ENCODE measurements around the gene TSHZ2.

DNA sequence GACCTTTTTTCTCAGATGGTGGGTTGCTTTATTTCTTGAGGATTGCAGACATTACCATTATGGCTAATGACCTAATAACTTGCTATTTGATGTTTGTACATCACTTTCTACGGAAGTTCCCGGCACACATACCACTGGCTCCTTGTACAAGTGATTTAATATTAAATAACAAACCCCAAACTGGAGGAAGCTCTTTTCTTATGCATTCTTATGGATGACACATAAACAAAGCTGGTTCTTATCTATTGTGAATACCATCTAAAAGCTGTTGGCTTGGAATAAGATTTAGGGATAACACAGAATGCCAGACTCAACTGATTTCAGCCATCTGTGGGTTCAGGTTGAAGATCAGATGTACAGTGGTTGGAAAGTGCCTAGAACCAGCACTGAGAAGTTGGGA, 272.6 kb downstream of the TSHZ2 start:
- TF ChIP-seq FOXM1 (IDR thresholded peaks at IDR 0.05; ENCODE audit: borderline replicate concordance), result no peak
- TF ChIP-seq, protein P1, sequence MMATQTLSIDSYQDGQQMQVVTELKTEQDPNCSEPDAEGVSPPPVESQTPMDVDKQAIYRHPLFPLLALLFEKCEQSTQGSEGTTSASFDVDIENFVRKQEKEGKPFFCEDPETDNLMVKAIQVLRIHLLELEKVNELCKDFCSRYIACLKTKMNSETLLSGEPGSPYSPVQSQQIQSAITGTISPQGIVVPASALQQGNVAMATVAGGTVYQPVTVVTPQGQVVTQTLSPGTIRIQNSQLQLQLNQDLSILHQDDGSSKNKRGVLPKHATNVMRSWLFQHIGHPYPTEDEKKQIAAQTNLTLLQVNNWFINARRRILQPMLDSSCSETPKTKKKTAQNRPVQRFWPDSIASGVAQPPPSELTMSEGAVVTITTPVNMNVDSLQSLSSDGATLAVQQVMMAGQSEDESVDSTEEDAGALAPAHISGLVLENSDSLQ (IDR thresholded peaks at IDR 0.05), result no peak
- no peak for TF ChIP-seq CTBP1 (IDR thresholded peaks at IDR 0.05; ENCODE audit: borderline replicate concordance)
- no peak for TF ChIP-seq SP1 (IDR thresholded peaks at IDR 0.05)
- no peak for TF ChIP-seq NFRKB (IDR thresholded peaks at IDR 0.05)
- TF ChIP-seq ELF4 (IDR thresholded peaks at IDR 0.05), result no peak
- TF ChIP-seq SUZ12 (IDR thresholded peaks at IDR 0.05), result no peak
- TF ChIP-seq ZNF384 (IDR thresholded peaks at IDR 0.05), result no peak
- no peak for TF ChIP-seq FOXA1 (IDR thresholded peaks at IDR 0.05)

Data from HEK293T (cell line).